Astrocyte of the cerebellum (primary cell): ENCODE data around the gene KLHL5.
"Not testable (repeated sequence)": the region's sequence is repeated elsewhere in the genome, so short reads cannot be mapped to it uniquely, and the experiment has no call there.

ENCODE experiments used
- DNase-seq: peaks from one replicate; pipeline ENCODE4 v3.0.0-alpha.2; 2011; ENCODE audit warnings: low read depth
- H3K4me3 ChIP-seq: 2 replicates; pipeline ENCODE4 v1.5.1; 2011; ENCODE audit warnings: mild to moderate bottlenecking, low read depth, low read length, moderate library complexity
- in situ Hi-C: cut with HindIII; loops from 2 replicates; pipeline ENCODE4 v1.10.0; 2017; ENCODE audit warnings: low sequenced_read_pairs
- TF ChIP-seq, protein P1 (sequence below): IDR thresholded peaks from 2 replicates; pipeline ENCODE4 v1.5.1; 2012; ENCODE audit warnings: low read length, low read depth, moderate library complexity, mild to moderate bottlenecking; ENCODE audit errors: missing control alignments

KLHL5 gene

DNA sequence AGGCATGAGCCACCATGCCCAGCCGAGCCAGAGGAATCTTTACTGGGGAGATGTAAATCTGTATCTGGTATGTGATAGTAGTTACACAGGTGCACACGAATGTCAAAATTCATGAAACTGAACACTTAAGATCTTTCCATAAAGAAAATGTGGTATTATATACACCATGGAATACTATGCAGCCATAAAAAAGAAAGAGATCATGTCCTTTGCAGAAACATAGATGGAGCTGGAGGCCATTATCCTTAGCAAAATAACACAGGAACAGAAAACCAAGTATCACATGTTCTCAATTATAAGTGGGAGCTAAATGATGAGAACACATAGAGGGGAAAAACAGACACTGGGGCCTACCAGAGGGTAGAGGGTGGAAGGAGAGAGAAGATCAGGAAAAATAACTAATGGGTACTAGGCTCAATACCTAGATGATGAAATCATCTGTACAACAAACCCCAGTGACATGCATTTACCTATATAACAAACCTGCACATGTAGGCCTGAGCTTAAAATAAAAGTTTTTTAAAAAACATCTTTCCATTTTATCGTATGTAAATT, 37.6 kb upstream of the KLHL5 start:
- DNase-seq, result no peak
- TF ChIP-seq, protein P1, sequence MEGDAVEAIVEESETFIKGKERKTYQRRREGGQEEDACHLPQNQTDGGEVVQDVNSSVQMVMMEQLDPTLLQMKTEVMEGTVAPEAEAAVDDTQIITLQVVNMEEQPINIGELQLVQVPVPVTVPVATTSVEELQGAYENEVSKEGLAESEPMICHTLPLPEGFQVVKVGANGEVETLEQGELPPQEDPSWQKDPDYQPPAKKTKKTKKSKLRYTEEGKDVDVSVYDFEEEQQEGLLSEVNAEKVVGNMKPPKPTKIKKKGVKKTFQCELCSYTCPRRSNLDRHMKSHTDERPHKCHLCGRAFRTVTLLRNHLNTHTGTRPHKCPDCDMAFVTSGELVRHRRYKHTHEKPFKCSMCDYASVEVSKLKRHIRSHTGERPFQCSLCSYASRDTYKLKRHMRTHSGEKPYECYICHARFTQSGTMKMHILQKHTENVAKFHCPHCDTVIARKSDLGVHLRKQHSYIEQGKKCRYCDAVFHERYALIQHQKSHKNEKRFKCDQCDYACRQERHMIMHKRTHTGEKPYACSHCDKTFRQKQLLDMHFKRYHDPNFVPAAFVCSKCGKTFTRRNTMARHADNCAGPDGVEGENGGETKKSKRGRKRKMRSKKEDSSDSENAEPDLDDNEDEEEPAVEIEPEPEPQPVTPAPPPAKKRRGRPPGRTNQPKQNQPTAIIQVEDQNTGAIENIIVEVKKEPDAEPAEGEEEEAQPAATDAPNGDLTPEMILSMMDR, result no peak
- H3K4me3 ChIP-seq, result no peak overlapping the region
- in situ Hi-C loops, result no loop called here

DNA sequence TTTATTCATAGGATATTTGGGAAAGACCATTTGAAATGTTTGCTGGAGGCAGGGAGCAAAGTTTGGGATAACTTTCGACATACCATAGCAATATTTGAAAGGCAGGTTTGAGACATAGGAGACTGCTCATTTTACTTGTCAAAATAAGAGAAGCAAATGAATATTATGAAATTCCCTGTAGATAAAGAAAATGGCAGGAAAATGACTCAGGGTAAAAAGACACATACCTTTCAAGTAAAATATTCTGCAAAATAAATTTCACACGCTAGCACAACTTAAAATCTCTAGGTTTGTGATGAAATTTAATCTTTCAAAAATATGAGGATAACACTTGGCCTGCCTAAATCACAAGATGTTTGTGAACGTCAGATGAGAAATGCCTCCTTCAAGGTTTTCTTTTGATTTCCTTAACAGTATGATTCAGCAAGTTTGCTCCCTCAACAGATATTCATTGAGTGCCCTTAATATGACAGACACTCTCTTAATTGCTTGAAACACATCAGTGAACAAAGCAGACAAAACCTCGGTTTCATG, 36.4 kb upstream of the KLHL5 start:
- no peak for DNase-seq
- in situ Hi-C loops, result no loop called here
- H3K4me3 ChIP-seq, result no peak overlapping the region
- TF ChIP-seq, protein P1, result no peak

DNA sequence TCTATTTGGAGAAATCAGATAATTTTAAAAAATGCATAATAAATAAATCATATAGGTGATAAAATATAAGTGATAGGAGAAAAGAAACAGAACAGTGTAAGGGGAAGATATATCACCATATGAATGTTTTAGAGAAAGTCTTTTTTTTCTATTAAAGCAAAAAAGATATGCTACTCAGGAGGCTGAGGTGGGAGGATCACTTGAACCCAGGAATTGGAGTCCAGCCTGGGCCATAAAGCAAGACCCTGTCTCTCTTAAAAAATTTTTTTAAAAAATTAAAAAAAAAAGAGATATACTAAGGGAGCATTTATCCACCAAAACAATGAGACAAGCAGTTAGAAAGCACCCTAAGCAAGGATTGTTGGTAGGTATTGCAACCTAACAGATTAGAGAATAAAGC, 35.9 kb upstream of the KLHL5 start:
- in situ Hi-C loops, result no loop called here
- TF ChIP-seq, protein P1, result no peak
- DNase-seq, result no peak
- H3K4me3 ChIP-seq, result no peak overlapping the region

DNA sequence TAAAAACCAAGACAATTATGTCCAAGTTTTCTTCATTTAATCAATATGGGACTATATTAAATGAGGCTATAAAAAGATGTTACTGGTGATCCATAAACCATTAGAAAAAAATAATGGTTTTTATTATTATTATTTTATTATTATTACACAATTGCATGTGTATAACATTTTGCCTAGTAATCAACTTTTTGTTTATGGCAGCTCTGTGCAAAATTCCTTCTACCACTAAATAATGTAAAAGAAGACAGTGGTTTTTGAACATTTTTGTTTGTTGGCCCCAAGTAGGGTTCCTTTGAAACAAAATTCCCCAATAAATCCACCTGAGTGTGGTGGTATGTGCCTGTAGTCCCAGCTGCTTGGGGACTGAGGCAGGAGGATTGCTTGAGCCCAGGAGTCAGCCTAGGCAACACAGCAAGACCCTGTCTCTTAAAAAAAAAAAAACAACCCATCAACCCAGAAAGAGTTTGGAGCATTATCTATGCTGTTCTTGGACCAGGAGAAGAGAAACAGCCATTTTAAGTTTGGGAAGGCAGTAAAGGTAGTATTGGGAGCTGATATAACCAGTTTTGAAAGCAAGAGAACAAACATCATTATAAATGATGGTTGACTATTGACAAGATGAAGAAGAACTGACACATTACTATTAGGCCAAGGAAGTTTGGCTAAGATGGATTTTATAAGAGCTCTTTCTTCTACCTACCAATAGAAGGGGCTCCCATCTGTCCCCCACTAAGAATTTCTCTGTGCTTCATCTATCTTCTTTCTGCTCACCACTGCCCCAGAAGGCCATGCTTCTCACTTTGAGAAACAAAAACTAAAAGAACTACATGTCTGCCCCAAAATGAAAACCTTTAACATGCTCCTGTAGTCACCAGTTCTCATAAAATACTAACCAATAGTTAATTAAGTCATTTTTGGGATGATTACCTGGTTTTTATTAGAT, 32.0 kb upstream of the KLHL5 start:
- in situ Hi-C loops, result no loop called here
- DNase-seq, result no peak
- H3K4me3 ChIP-seq, result no peak overlapping the region

DNA sequence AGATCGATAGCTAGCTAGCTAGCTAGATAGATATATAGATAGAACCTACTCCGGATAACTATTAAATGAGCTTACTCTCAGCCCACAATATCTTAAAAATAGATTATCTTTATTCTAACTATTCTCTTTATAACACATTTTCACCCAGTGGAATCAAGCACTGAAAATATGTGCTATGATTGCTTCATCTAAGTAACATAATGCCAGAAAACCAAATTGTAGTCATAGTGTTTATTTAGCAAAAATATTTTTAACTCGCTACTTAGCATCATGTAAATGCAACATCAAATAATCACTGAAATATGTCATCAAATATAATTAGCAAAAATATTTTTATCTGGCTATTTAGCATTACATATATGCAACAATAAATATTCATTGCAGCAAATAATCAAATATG, 31.3 kb upstream of the KLHL5 start:
- TF ChIP-seq, protein P1, result no peak
- no peak for DNase-seq
- no peak overlapping the region for H3K4me3 ChIP-seq
- in situ Hi-C loops, result no loop called here

More for the DNA sequence above, 32.0 kb upstream of the KLHL5 start:
- TF ChIP-seq, protein P1, result no peak

DNA sequence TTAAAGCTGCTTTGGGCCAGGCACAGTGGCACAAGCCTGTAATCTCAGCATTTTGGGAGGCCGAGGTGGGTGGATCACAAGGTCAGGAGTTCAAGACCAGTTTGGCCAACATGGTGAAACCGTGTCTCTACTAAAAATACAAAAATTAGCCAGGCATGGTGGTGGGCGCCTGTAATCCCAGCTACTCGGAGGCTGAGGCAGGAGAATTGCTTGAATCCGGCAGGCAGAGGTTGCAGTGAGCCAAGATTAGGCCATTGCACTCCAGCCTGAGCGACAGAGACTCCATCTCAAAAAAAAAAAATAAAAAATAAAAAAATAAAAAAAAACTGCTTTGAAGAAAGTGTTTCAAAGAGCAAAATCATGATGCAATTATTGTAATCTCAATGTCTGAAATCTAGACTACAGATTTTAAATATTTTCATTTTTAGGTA, 30.4 kb upstream of the KLHL5 start:
- H3K4me3 ChIP-seq, in situ Hi-C loops, DNase-seq: not testable (repeated sequence)
